H9 (cell line): Measurements from ENCODE around the gene TFAP2E. TPM values are rescaled to one million over a fixed set of nuclear protein-coding genes. Genes with fewer than 3 reads are reported as not detected.

Experiments
- DNase-seq: peaks from one replicate; pipeline ENCODE4 v3.0.0-alpha.2; 2017
- H2AFZ ChIP-seq: one replicate; pipeline ENCODE4 v1.6.1; 2013; ENCODE audit warnings: mild to moderate bottlenecking, low read length, control low read depth, moderate library complexity
- H2AK5ac ChIP-seq: 2 replicates; pipeline ENCODE4 v1.6.1; 2013; ENCODE audit warnings: low read length, control low read depth, mixed read lengths; ENCODE audit not compliant: insufficient read length
- H2BK120ac ChIP-seq: one replicate; pipeline ENCODE4 v1.6.1; 2013; ENCODE audit warnings: low read depth, mild to moderate bottlenecking, low read length, control low read depth, inconsistent platforms; ENCODE audit not compliant: poor library complexity, severe bottlenecking
- H2BK12ac ChIP-seq: 2 replicates; pipeline ENCODE4 v1.6.1; 2013; ENCODE audit warnings: low read length, control low read depth, mixed read lengths, low read depth; ENCODE audit not compliant: insufficient read length
- H2BK15ac ChIP-seq: 2 replicates; pipeline ENCODE4 v1.6.1; 2013; ENCODE audit warnings: low read depth, low read length, control low read depth
- H2BK20ac ChIP-seq: one replicate; pipeline ENCODE4 v1.6.1; 2013; ENCODE audit warnings: low read depth, mild to moderate bottlenecking, low read length, control low read depth, inconsistent platforms; ENCODE audit not compliant: poor library complexity, severe bottlenecking
- H2BK5ac ChIP-seq: 2 replicates; pipeline ENCODE4 v1.6.1; 2013; ENCODE audit warnings: low read length, control low read depth, mixed read lengths; ENCODE audit not compliant: insufficient read length
- H3K14ac ChIP-seq: 2 replicates; pipeline ENCODE4 v1.6.1; 2013; ENCODE audit warnings: low read length, control low read depth; ENCODE audit not compliant: insufficient read depth
- H3K18ac ChIP-seq: 2 replicates; pipeline ENCODE4 v1.6.1; 2013; ENCODE audit warnings: low read depth, mild to moderate bottlenecking, mixed read lengths, low read length, control low read depth; ENCODE audit not compliant: insufficient read length
- H3K23ac ChIP-seq: 2 replicates; pipeline ENCODE4 v1.6.1; 2013; ENCODE audit warnings: low read length, control low read depth, mixed read lengths, low read depth; ENCODE audit not compliant: insufficient read length
- H3K23me2 ChIP-seq: 2 replicates; pipeline ENCODE4 v1.6.1; 2013; ENCODE audit warnings: low read depth, mild to moderate bottlenecking, mixed read lengths, low read length, control low read depth; ENCODE audit not compliant: insufficient read length, poor library complexity, severe bottlenecking
- H3K27ac ChIP-seq: 2 replicates; pipeline ENCODE4 v1.5.1; 2013; ENCODE audit warnings: low read length, control low read depth, mixed read lengths, low read depth; ENCODE audit not compliant: insufficient read length
- H3K27me3 ChIP-seq: 2 replicates; pipeline ENCODE4 v1.6.1; 2013; ENCODE audit warnings: low read length, control low read depth, inconsistent platforms; ENCODE audit not compliant: insufficient read depth
- H3K4ac ChIP-seq: 2 replicates; pipeline ENCODE4 v1.6.1; 2013; ENCODE audit warnings: low read depth, mild to moderate bottlenecking, control low read depth, inconsistent platforms, low read length, moderate library complexity
- H3K4me1 ChIP-seq: 2 replicates; pipeline ENCODE4 v1.6.1; 2013; ENCODE audit warnings: low read length, control low read depth, inconsistent platforms; ENCODE audit not compliant: insufficient read depth
- H3K4me2 ChIP-seq: 2 replicates; pipeline ENCODE4 v1.6.1; 2013; ENCODE audit warnings: low read length, control low read depth, mixed read lengths; ENCODE audit not compliant: insufficient read length, insufficient read depth
- H3K56ac ChIP-seq: 2 replicates; pipeline ENCODE4 v1.6.1; 2013; ENCODE audit warnings: low read depth, mild to moderate bottlenecking, mixed read lengths, low read length, control low read depth; ENCODE audit not compliant: insufficient read length
- H3K79me1 ChIP-seq: 2 replicates; pipeline ENCODE4 v1.6.1; 2013; ENCODE audit warnings: low read depth, mild to moderate bottlenecking, moderate library complexity, low read length, control low read depth, inconsistent platforms; ENCODE audit not compliant: insufficient read depth, poor library complexity, severe bottlenecking
- H3K79me2 ChIP-seq: 2 replicates; pipeline ENCODE4 v1.6.1; 2013; ENCODE audit warnings: low read length, control low read depth, inconsistent platforms; ENCODE audit not compliant: insufficient read depth
- H3K9ac ChIP-seq: 2 replicates; pipeline ENCODE4 v1.6.1; 2013; ENCODE audit warnings: low read length, control low read depth, mixed read lengths; ENCODE audit not compliant: insufficient read length; ENCODE audit errors: extremely low read depth
- H3K9me3 ChIP-seq: one replicate; pipeline ENCODE4 v1.6.1; 2013; ENCODE audit warnings: low read depth, low read length, inconsistent platforms; ENCODE audit not compliant: control insufficient read depth
- H3T11ph ChIP-seq: one replicate; pipeline ENCODE4 v1.6.1; 2013; ENCODE audit warnings: mild to moderate bottlenecking, low read length, control low read depth, inconsistent platforms
- H4K20me1 ChIP-seq: one replicate; pipeline ENCODE4 v1.6.1; 2013; ENCODE audit not compliant: control insufficient read depth, insufficient read length, insufficient read depth
- H4K5ac ChIP-seq: 2 replicates; pipeline ENCODE4 v1.6.1; 2013; ENCODE audit warnings: low read depth, mild to moderate bottlenecking, mixed read lengths, low read length, control low read depth; ENCODE audit not compliant: insufficient read length
- H4K8ac ChIP-seq: replicated peaks from 2 replicates; pipeline ENCODE4 v1.6.1; 2013; ENCODE audit warnings: low read length, control low read depth, mixed read lengths, low read depth; ENCODE audit not compliant: insufficient read length
- H4K91ac ChIP-seq: 2 replicates; pipeline ENCODE4 v1.6.1; 2013; ENCODE audit warnings: low read depth, mild to moderate bottlenecking, moderate library complexity, mixed read lengths, low read length, control low read depth; ENCODE audit not compliant: insufficient read length
- H3K27ac Mint-ChIP-seq, 3 experiments: 2 replicates in 2 of 3; 3 replicates in 1 of 3; pipeline ENCODE4 v1.8.0; 2020 to 2021; ENCODE audit warnings: mixed read lengths in 3 of 3, mild to moderate bottlenecking in 1 of 3, moderate library complexity in 1 of 3
- H3K27me3 Mint-ChIP-seq: 2 replicates; pipeline ENCODE4 v1.8.0; 2021; ENCODE audit warnings: low read depth, mild to moderate bottlenecking, moderate library complexity, mixed read lengths
- H3K36me3 Mint-ChIP-seq, 3 experiments: 2 replicates in 2 of 3; 3 replicates in 1 of 3; pipeline ENCODE4 v1.8.0; 2020 to 2021; ENCODE audit warnings: low read depth in 3 of 3, mixed read lengths in 3 of 3; ENCODE audit not compliant: insufficient read depth in 1 of 3
- H3K4me1 Mint-ChIP-seq, 2 experiments: 2 replicates each; pipeline ENCODE4 v1.8.0; 2020; ENCODE audit warnings: mixed read lengths in 2 of 2
- H3K4me3 Mint-ChIP-seq, 2 experiments: 2 replicates in 1 of 2; 3 replicates in 1 of 2; pipeline ENCODE4 v1.8.0; 2020 to 2021; ENCODE audit warnings: mild to moderate bottlenecking in 2 of 2, mixed read lengths in 2 of 2, moderate library complexity in 1 of 2
- H3K9me3 Mint-ChIP-seq, 2 experiments: 2 replicates in 1 of 2; 3 replicates in 1 of 2; pipeline ENCODE4 v1.8.0; 2020; ENCODE audit warnings: mild to moderate bottlenecking in 2 of 2, mixed read lengths in 2 of 2, moderate library complexity in 1 of 2
- WGBS: extraction: QIAGEN DNeasy Blood & Tissue Kit; methylation state at CpG from one replicate; pipeline ENCODE4 v1.1.7; 2013; ENCODE audit warnings: missing lambda C conversion rate, low lambda C conversion rate, mixed read lengths; ENCODE audit not compliant: insufficient read length; ENCODE audit errors: extremely low coverage; 5-methylcytosine and 5-hydroxymethylcytosine counted together
- total RNA-seq: library from RNA; stranded (reverse); gene quantifications from 2 replicates; pipeline ENCODE4 v1.2.1, GENCODE V29; 2021
- TF ChIP-seq, protein P1 (sequence below): fragments of 200-600 bp; sonication (generic); conservative IDR thresholded peaks from 3 replicates; pipeline ENCODE4 v1.8.0; 2021; ENCODE audit warnings: antibody characterized with exemption, mild to moderate bottlenecking

Gene TFAP2E
- total RNA-seq, 1 experiment from 2014 or later = 0.70 TPM

DNA sequence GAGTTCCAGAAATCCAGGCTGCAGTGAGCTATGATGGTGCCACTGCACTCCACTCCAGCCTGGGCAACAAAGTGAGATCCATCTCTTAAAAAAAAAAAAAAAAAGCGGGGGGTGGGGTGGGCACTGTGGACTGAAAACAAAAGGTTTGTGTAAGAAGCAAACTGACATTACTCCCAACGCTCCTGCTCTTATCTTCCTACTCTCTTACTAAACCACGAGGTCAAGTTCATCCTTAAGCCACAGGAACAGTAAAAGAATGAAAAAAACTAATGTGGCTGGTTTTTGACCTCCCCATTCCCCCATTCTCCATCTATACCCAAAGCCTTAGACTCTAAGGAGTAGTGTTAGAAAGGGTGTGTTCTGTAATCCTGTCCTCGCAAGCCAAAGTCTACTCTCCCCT, 30.8 kb downstream of the TFAP2E start:
- no peak overlapping the region for H4K5ac ChIP-seq
- Mint-ChIP-seq H3K4me3 (no peak overlapping the region; a peak in 1 of 5 replicates), H3K27me3 (no peaks in the 10 kb centered on the region), H3K4me1 (peaks cover 0 to 10% of the 10 kb centered on the region in 2 experiments; a peak in 2 of 4 replicates), H3K27ac (no peak overlapping the region), H3K9me3 (no peaks in the 10 kb centered on the region), H3K36me3 (peaks cover 24 to 70% (median 54%) of the 10 kb centered on the region in 3 experiments)
- DNase-seq = no peak
- H2AK5ac ChIP-seq = no peak overlapping the region
- no peak overlapping the region for H3K23ac ChIP-seq
- H2BK12ac ChIP-seq = no peak overlapping the region
- H4K91ac ChIP-seq = no peak overlapping the region
- no peaks in the 10 kb centered on the region for H4K20me1 ChIP-seq
- H3K9me3 ChIP-seq = no peaks in the 10 kb centered on the region
- no peaks in the 10 kb centered on the region for H3K79me1 ChIP-seq
- no peaks in the 10 kb centered on the region for H3K4me1 ChIP-seq
- no peak overlapping the region for H4K8ac ChIP-seq
- no CpG with 5 or more reads among the region's 4 CpGs for WGBS
- H3K4ac ChIP-seq = no peak overlapping the region
- H3K27me3 ChIP-seq = no peaks in the 10 kb centered on the region
- H3K27ac ChIP-seq = no peak overlapping the region
- H2BK5ac ChIP-seq = no peak overlapping the region
- H2AFZ ChIP-seq = no peak overlapping the region
- no peak overlapping the region for H3T11ph ChIP-seq
- no peak overlapping the region for H3K9ac ChIP-seq
- H2BK20ac ChIP-seq = no peak overlapping the region
- no peak overlapping the region for H2BK120ac ChIP-seq
- no peak overlapping the region for H3K14ac ChIP-seq
- no peak overlapping the region for H3K4me2 ChIP-seq
- H3K18ac ChIP-seq = no peak overlapping the region
- no peaks in the 10 kb centered on the region for H3K79me2 ChIP-seq
- no peaks in the 10 kb centered on the region for H3K23me2 ChIP-seq
- H2BK15ac ChIP-seq = no peak overlapping the region
- H3K56ac ChIP-seq = no peak overlapping the region
- TF ChIP-seq, protein P1, sequence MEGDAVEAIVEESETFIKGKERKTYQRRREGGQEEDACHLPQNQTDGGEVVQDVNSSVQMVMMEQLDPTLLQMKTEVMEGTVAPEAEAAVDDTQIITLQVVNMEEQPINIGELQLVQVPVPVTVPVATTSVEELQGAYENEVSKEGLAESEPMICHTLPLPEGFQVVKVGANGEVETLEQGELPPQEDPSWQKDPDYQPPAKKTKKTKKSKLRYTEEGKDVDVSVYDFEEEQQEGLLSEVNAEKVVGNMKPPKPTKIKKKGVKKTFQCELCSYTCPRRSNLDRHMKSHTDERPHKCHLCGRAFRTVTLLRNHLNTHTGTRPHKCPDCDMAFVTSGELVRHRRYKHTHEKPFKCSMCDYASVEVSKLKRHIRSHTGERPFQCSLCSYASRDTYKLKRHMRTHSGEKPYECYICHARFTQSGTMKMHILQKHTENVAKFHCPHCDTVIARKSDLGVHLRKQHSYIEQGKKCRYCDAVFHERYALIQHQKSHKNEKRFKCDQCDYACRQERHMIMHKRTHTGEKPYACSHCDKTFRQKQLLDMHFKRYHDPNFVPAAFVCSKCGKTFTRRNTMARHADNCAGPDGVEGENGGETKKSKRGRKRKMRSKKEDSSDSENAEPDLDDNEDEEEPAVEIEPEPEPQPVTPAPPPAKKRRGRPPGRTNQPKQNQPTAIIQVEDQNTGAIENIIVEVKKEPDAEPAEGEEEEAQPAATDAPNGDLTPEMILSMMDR = no peak
